BJ (cell line): ENCODE measurements around the gene MT1F. TPM values are rescaled to one million over a fixed set of nuclear protein-coding genes. Genes with fewer than 3 reads are reported as not detected.

Experiments used
- CTCF ChIA-PET: fragments of 350-600 bp; formaldehyde crosslinking; extraction: SDS; loops from one replicate; lab custom pipeline; 2021; ENCODE audit warnings: antibody characterized with exemption, inconsistent platforms; lab: Yijun Ruan, JAX
- POLR2A ChIA-PET: fragments of 300-600 bp; sonication (Branson Sonifier 250); formaldehyde crosslinking; extraction: SDS; loops from one replicate; lab custom pipeline; 2021; ENCODE audit warnings: antibody characterized with exemption; lab: Charles Lee
- DNase-seq: peaks from one replicate; pipeline ENCODE4 v3.0.0-alpha.2; 2011; ENCODE audit warnings: low read depth
- H3K27me3 ChIP-seq: 2 replicates; pipeline ENCODE4 v1.6.0; 2011; ENCODE audit warnings: low read length; ENCODE audit not compliant: control insufficient read depth, insufficient read depth
- H3K36me3 ChIP-seq: 2 replicates; pipeline ENCODE4 v1.5.1; 2011; ENCODE audit warnings: low read length; ENCODE audit not compliant: control insufficient read depth, insufficient read depth
- H3K4me3 ChIP-seq: 2 replicates; pipeline ENCODE4 v1.5.1; 2011; ENCODE audit warnings: low read depth, mild to moderate bottlenecking, control low read depth, low read length
- polyA plus RNA-seq: library from polyadenylated mRNA; depleted of rRNA; stranded (reverse); fragments of >200 nt; gene quantifications from 2 replicates; pipeline ENCODE4 v1.2.3, GENCODE V29; 2011
- TF ChIP-seq, protein P1 (sequence below): IDR thresholded peaks from 2 replicates; pipeline ENCODE4 v1.5.1; 2011; ENCODE audit warnings: low read depth, mild to moderate bottlenecking, control low read depth, inconsistent platforms, low read length, moderate library complexity; ENCODE audit not compliant: insufficient read depth

MT1F gene
- polyA plus RNA-seq, 1 experiment, result 11.3 TPM

DNA sequence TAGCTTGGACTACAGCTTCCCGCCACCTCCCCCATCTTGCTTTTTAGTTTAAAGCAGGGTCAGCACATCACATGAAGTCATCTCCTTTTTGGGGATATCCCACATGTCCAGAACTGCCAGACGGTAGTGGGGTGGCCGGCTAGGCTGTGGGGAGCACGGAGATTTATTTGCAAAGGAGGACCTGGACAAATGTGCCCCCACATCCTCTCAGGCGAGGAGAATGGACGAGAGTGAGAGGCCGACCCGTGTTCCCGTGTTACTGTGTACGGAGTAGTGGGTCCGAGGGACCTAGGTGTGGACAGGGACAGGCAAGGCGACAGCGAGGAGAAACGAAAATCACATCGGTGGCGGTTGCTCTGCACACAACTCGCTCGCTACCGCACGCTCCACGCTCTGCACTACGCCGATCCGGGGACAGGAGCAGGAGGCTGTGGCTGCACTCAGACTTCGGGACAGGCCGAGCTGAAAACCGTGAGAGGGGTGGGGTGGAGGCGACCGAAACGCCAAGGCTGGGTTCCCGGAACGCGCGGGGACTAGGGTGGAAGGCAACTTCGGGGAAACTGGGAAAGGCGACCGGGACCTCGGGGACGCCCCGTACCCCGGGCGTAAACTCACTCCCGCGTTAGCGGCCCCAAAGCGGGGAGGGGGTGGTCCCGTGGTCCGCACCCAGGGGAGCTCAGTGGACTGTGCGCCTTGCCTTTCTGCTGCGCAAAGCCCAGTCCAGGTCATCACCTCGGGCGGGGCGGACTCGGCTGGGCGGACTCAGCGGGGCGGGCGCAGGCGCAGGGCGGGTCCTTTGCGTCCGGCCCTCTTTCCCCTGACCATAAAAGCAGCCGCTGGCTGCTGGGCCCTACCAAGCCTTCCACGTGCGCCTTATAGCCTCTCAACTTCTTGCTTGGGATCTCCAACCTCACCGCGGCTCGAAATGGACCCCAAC lies 19.7 kb upstream of the MT1F start, which contains the start of gene MT1A:
TSS of gene MT1A (plus strand) at position 853 of the 937 bp plus-strand sequence. CDS start at position 926, 73 bp downstream.
- ChIA-PET POLR2A (no interaction called here), CTCF (interaction anchor here (0.7 kb wide), 1 partner anchor 7 kb away, joined by 3 read pairs; no protein-coding TSS in a partner anchor)
- Histone ChIP-seq H3K27me3 (peaks cover 39% of the 10 kb centered on the region), H3K4me3 (peak within 1 kb of the TSS; percentile 41), H3K36me3 (no peaks in the 10 kb centered on the region)
- TF ChIP-seq, protein P1, sequence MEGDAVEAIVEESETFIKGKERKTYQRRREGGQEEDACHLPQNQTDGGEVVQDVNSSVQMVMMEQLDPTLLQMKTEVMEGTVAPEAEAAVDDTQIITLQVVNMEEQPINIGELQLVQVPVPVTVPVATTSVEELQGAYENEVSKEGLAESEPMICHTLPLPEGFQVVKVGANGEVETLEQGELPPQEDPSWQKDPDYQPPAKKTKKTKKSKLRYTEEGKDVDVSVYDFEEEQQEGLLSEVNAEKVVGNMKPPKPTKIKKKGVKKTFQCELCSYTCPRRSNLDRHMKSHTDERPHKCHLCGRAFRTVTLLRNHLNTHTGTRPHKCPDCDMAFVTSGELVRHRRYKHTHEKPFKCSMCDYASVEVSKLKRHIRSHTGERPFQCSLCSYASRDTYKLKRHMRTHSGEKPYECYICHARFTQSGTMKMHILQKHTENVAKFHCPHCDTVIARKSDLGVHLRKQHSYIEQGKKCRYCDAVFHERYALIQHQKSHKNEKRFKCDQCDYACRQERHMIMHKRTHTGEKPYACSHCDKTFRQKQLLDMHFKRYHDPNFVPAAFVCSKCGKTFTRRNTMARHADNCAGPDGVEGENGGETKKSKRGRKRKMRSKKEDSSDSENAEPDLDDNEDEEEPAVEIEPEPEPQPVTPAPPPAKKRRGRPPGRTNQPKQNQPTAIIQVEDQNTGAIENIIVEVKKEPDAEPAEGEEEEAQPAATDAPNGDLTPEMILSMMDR, result no peak
- DNase-seq, result no peak

DNA sequence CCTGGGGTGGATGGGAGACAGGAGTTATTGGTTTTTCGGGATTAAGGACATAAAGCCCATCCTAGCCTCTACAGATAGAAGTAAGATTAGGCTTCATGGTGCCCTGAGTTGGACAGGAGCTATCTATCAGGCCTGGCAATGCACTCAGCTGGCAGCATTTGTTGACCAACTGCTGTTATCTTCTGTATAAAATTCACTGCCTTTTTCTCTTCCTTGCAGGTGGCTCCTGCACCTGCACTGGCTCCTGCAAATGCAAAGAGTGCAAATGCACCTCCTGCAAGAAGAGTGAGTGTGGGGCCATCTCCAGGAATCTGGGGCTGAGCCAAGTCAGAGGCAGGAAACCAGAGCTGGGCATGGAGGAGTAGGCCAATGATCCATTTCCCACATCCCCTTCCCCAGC lies 18.7 kb upstream of the MT1F start:
- ChIA-PET CTCF (interaction anchor here (0.7 kb wide), 1 partner anchor 39 kb away, joined by 3 read pairs; no protein-coding TSS in a partner anchor), POLR2A (no interaction called here)
- Histone ChIP-seq H3K27me3 (peaks cover 33% of the 10 kb centered on the region), H3K36me3 (no peaks in the 10 kb centered on the region), H3K4me3 (no peak overlapping the region)
- DNase-seq, result no peak
- TF ChIP-seq, protein P1, result no peak

DNA sequence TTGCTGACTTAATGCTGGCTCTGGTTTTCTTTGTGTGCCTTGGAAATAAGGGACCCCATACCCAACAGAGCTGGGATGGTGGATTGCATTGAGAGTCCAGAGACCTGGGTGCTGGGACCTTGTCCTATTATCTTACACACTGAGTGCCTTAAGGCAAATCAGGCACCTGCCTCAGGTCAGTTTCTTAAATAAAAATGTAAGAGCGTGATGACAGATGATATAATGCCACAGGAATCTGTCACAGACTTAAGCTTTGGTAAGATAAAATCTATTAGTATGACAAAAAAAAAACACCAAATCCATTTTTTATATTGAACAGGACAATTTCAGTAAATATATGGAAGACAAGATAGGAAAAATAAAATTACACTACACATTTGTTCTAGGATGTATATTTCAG lies 17.7 kb upstream of the MT1F start:
- DNase-seq, result no peak
- TF ChIP-seq, protein P1, result no peak
- Histone ChIP-seq H3K36me3 (no peaks in the 10 kb centered on the region), H3K27me3 (peaks cover 25% of the 10 kb centered on the region), H3K4me3 (no peak overlapping the region)
- ChIA-PET POLR2A (interaction anchor here (0.8 kb wide), 1 partner anchor 1081 kb away, joined by 3 read pairs; no protein-coding TSS in a partner anchor), CTCF (no interaction called here)

DNA sequence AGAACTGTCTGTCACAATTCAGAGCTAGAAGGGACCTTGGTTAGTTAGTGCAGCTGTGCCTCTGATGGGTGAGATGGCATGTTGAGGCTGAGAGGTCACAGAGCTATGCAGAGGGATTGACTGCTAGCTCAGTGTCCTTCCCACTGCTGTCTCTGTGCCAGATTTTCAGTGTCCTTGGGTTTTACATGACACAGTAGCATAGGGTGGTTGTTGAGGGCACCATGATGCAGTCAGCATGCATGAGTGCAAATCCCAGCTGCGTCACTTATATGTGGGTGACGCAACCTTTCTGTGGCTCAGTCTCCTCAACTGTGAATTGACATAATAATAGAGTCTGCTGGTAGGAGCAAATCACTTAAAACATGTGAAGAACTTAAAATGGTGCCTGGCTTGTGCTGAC lies 16.6 kb upstream of the MT1F start:
- POLR2A ChIA-PET, result interaction anchor here (0.8 kb wide), 1 partner anchor 1082 kb away, joined by 3 read pairs; no protein-coding TSS in a partner anchor
- TF ChIP-seq, protein P1, result no peak
- DNase-seq, result no peak
- Histone ChIP-seq H3K4me3 (no peak overlapping the region), H3K36me3 (no peaks in the 10 kb centered on the region), H3K27me3 (peaks cover 27% of the 10 kb centered on the region)
- CTCF ChIA-PET, result interaction anchor here (1.2 kb wide), 1 partner anchor 11 kb away, joined by 3 read pairs; no protein-coding TSS in a partner anchor
